Heart left ventricle (tissue), 13 donors: ENCODE measurements around the gene CREM.

Experiments used
- CTCF ChIP-seq, 12 donors: fragments of 200-600 bp; sonication (generic) in 4 of 12; IDR thresholded peaks; one replicate each; pipeline versions ENCODE4 v1.5.0 to v1.8.0; 2018 to 2022; ENCODE audit warnings: antibody characterized with exemption in 12 of 12, mild to moderate bottlenecking in 5 of 12
- POLR2A ChIP-seq, 2 donors: fragments of 450-650 bp; IDR thresholded peaks; one replicate each; pipeline ENCODE4 v1.6.1; 2017; ENCODE audit warnings: antibody characterized with exemption in 2 of 2, mild to moderate bottlenecking in 2 of 2, moderate library complexity in 2 of 2
- donor health status: ischemic (EF 13 %, LVEDD 7.1; RV severe dilation, severe dysfunction).
- donor health status: DM: no; HTN: yes; CAD: no.
- donor health status: DM: no; HTN: no; CAD: no.
- donor health status: ischemic (EF 25% LVEDD 6.9; RV normal size, moderate dysfunction).
- donor health status: ischemic (EF 25% LVEDD 5.7; RV mildly dilated, moderate dysfunction).
- donor health status: ischemic (EF 35%, LVEDD 5.7; RV mildly dilated, moderate dysfunction).
- donor health status: nonischemic (EF 11% LVEDD 7.7; RV severe dilation, severe dysfunction).
- donor health status: DM: yes; HTN: yes; CAD: no.
- donor health status: PGD.
- donor health status: ischemic (EF 29% LVEDD 5.4; RV normal size, mild dysfunction).
- donor health status: nonischemic (EF 23%, LVEDD 6.1; RV moderate dilation, normal function).

GRCh38 chr10:35210961-35211360 is 84.3 kb downstream of the CREM start:
- TF ChIP-seq CTCF (IDR thresholded peaks at IDR 0.05): no peak
- TF ChIP-seq POLR2A (IDR thresholded peaks at IDR 0.05): no peak
